Activated CD8-positive, alpha-beta memory T cell treated with anti-CD3 and anti-CD28 coated beads, Interleukin-2, amount 50 U/mL, for 4 hours (primary cell): ENCODE results near the gene SYTL3.
"Not testable (repeated sequence)": the region's sequence is repeated elsewhere in the genome, so short reads cannot be mapped to it uniquely, and the experiment has no call there.

Experiments
- DNase-seq: peaks from one replicate; pipeline ENCODE4 v3.0.0-alpha.2; 2020

The SYTL3 gene

GRCh38 chr6:158622545-158623190 is 27.2 kb upstream of the SYTL3 start:
- no peak for DNase-seq

- DNase-seq, result no peak
Observed at GRCh38 chr6:158624684-158625682, 24.9 kb upstream of the SYTL3 start.

GRCh38 chr6:158625881-158626305 is 24.0 kb upstream of the SYTL3 start:
- no peak for DNase-seq

- no peak for DNase-seq
Observed at GRCh38 chr6:158626360-158627167, 23.3 kb upstream of the SYTL3 start.

GRCh38 chr6:158627168-158627939 is 22.5 kb upstream of the SYTL3 start:
- DNase-seq, result no peak

GRCh38 chr6:158627940-158628211 is 22.0 kb upstream of the SYTL3 start:
- DNase-seq, result no peak

GRCh38 chr6:158628542-158628941 is 21.3 kb upstream of the SYTL3 start:
- DNase-seq, result no peak

GRCh38 chr6:158629367-158630221 is 20.3 kb upstream of the SYTL3 start:
- DNase-seq, result peak; percentile 44

GRCh38 chr6:158630938-158631616 is 18.8 kb upstream of the SYTL3 start:
- no peak for DNase-seq

- no peak for DNase-seq
Observed at GRCh38 chr6:158631678-158632537, 17.9 kb upstream of the SYTL3 start.

- not testable (repeated sequence) for DNase-seq
Observed at GRCh38 chr6:158632538-158633119, 17.2 kb upstream of the SYTL3 start.

- no peak for DNase-seq
Observed at GRCh38 chr6:158633127-158633526, 16.7 kb upstream of the SYTL3 start.

GRCh38 chr6:158634695-158635426 is 15.0 kb upstream of the SYTL3 start:
- DNase-seq, result no peak

- no peak for DNase-seq
Observed at GRCh38 chr6:158635427-158636073, 14.3 kb upstream of the SYTL3 start.

- no peak for DNase-seq
Observed at GRCh38 chr6:158636778-158637177, 13.1 kb upstream of the SYTL3 start.

GRCh38 chr6:158638324-158638854 is 11.5 kb upstream of the SYTL3 start:
- DNase-seq, result no peak

GRCh38 chr6:158639056-158639455 is 10.8 kb upstream of the SYTL3 start:
- no peak for DNase-seq

GRCh38 chr6:158640519-158640918 is 9.3 kb upstream of the SYTL3 start:
- no peak for DNase-seq
